Body of pancreas (tissue), 4 donors: Measurements from ENCODE around the gene VAV2. TPM values are rescaled to one million over a fixed set of nuclear protein-coding genes. Genes with fewer than 3 reads are reported as not detected.
A peak's percentile ranks its signal among the peaks of the same experiment; 100 is the strongest.

Experiments
- ATAC-seq: fragments of 150-250 bp; one replicate; pipeline ENCODE4 v1.9.1; 2016
- DNase-seq, 4 donors: peaks; one replicate each; pipeline ENCODE4 v3.0.0-alpha.2; 2019
- H3K27ac ChIP-seq, 4 donors: fragments of 200-600 bp; sonication (generic); 1 replicate in 3 of 4; 2 replicates in 1 of 4; pipeline versions ENCODE4 v1.5.1 to v1.6.1; 2016 to 2019; ENCODE audit warnings: mild to moderate bottlenecking in 1 of 4, mixed read lengths in 1 of 4, moderate library complexity in 1 of 4
- H3K27me3 ChIP-seq, 2 donors: fragments of 200-600 bp; sonication (generic); one replicate each; pipeline ENCODE4 v1.6.0; 2016; ENCODE audit warnings: mild to moderate bottlenecking in 1 of 2
- H3K36me3 ChIP-seq, 2 donors: fragments of 200-600 bp; sonication (generic); replicated peaks in 1 of 2; 2 replicates each; pipeline ENCODE4 v1.5.1; 2016; ENCODE audit warnings: low read depth in 2 of 2; ENCODE audit not compliant: insufficient read depth in 1 of 2
- H3K4me1 ChIP-seq: fragments of 200-600 bp; sonication (generic); one replicate; pipeline ENCODE4 v1.6.0; 2016
- H3K4me3 ChIP-seq, 2 donors: fragments of 200-600 bp; sonication (generic); 1 replicate in 1 of 2; 2 replicates in 1 of 2; pipeline ENCODE4 v1.5.1; 2016 to 2019
- H3K9me3 ChIP-seq, 3 donors: fragments of 200-600 bp; sonication (generic); 1 replicate in 2 of 3; 2 replicates in 1 of 3; pipeline ENCODE4 v1.5.1; 2016
- POLR2A ChIP-seq, 3 donors: fragments of 450-650 bp; IDR thresholded peaks; one replicate each; pipeline ENCODE4 v1.6.1; 2016; ENCODE audit warnings: antibody characterized with exemption in 3 of 3, mild to moderate bottlenecking in 2 of 3
- WGBS, 2 donors: methylation state at CpG; one replicate each; pipeline ENCODE4 v1.1.5; 2017; 5-methylcytosine and 5-hydroxymethylcytosine counted together
- intact Hi-C: fragments of 100-400 bp; cut with DNase I; formaldehyde crosslinking; loops from one replicate; pipeline ENCODE4 v1.15.1; 2023
- total RNA-seq, 2 donors: library from RNA; depleted of rRNA; stranded (reverse); fragments of >200 nt; gene quantifications; one replicate each; pipeline ENCODE4 v1.1.0, GENCODE V29; 2016
- TF ChIP-seq, protein P1 (sequence below), 7 experiments: fragments of 450-650 bp in 4 of 7; fragments of 200-600 bp in 3 of 7; sonication (generic) in 3 of 7; IDR thresholded peaks; one replicate each; pipeline ENCODE4 v1.5.1; 2016 to 2019; ENCODE audit warnings: antibody characterized with exemption in 7 of 7

Gene VAV2
- total RNA-seq, 2 donors from 2014 or later = 31.6 to 32.3 TPM

- peak overlapping the region in 1 of 4 donors; percentile 30 for H3K27ac ChIP-seq
- H3K4me1 ChIP-seq = peaks cover 22% of the 10 kb centered on the region
- H3K36me3 ChIP-seq = peaks cover 0 to 2% of the 10 kb centered on the region in 2 donors
- H3K27me3 ChIP-seq = no peaks in the 10 kb centered on the region
- intact Hi-C loops = no loop called here
- no peak for ATAC-seq
- WGBS, 2 donors = 58 to 65% methylated on average over 7 of the region's 7 CpGs
- TF ChIP-seq POLR2A (IDR thresholded peaks at IDR 0.05) = no peak
- TF ChIP-seq, protein P1, sequence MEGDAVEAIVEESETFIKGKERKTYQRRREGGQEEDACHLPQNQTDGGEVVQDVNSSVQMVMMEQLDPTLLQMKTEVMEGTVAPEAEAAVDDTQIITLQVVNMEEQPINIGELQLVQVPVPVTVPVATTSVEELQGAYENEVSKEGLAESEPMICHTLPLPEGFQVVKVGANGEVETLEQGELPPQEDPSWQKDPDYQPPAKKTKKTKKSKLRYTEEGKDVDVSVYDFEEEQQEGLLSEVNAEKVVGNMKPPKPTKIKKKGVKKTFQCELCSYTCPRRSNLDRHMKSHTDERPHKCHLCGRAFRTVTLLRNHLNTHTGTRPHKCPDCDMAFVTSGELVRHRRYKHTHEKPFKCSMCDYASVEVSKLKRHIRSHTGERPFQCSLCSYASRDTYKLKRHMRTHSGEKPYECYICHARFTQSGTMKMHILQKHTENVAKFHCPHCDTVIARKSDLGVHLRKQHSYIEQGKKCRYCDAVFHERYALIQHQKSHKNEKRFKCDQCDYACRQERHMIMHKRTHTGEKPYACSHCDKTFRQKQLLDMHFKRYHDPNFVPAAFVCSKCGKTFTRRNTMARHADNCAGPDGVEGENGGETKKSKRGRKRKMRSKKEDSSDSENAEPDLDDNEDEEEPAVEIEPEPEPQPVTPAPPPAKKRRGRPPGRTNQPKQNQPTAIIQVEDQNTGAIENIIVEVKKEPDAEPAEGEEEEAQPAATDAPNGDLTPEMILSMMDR (IDR thresholded peaks at IDR 0.05) = no peak
- DNase-seq = peak in 2 of 4 donors; percentile 5 to 12
- no peak overlapping the region for H3K4me3 ChIP-seq
- no peaks in the 10 kb centered on the region for H3K9me3 ChIP-seq
Observed at GRCh38 chr9:133758228-133758627, 233.9 kb downstream of the VAV2 start.

DNA sequence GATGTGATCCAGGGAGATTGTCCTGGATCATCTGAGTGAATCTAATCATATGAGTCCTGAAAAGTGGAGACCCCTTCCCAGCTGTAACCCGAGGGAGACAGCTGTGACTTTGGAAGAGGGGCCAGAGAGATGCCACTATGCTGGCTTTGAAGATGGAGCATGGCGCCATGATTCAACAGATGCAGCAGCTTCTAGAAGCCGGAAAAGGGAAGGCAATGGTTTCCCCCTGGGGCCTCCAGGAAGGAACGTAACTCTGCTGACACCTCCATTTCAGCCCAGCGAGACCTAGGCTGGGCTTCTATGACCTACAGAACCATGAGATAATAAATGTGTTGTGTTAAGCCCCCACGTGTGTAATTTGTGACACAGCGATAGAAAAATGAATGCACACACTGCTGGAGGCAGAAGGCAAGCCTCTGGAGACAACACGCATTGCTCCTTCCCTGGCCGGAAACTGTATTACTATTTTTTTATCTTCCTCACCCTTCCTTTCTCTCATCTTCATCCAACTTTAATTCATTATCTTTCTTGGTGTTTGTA is 237.4 kb downstream of the VAV2 start:
- DNase-seq = peak in 2 of 4 donors; percentile 2
- peaks cover 22% of the 10 kb centered on the region for H3K4me1 ChIP-seq
- H3K4me3 ChIP-seq = no peak overlapping the region
- no peak overlapping the region for H3K27ac ChIP-seq
- H3K9me3 ChIP-seq = no peaks in the 10 kb centered on the region
- H3K36me3 ChIP-seq = no peaks in the 10 kb centered on the region
- TF ChIP-seq POLR2A (IDR thresholded peaks at IDR 0.05) = no peak
- TF ChIP-seq, protein P1 (IDR thresholded peaks at IDR 0.05) = no peak
- intact Hi-C loops = no loop called here
- 70 to 81% methylated on average over 9 of the region's 9 CpGs for WGBS, 2 donors
- no peaks in the 10 kb centered on the region for H3K27me3 ChIP-seq
- ATAC-seq = no peak

- H3K4me3 ChIP-seq = no peak overlapping the region
- WGBS, 2 donors = 78 to 81% methylated on average over 6 of the region's 6 CpGs
- H3K27ac ChIP-seq = no peak overlapping the region
- no peaks in the 10 kb centered on the region for H3K27me3 ChIP-seq
- ATAC-seq = no peak
- H3K4me1 ChIP-seq = peaks cover 19% of the 10 kb centered on the region
- H3K9me3 ChIP-seq = no peaks in the 10 kb centered on the region
- TF ChIP-seq, protein P1 (IDR thresholded peaks at IDR 0.05) = no peak
- no peak for TF ChIP-seq POLR2A (IDR thresholded peaks at IDR 0.05)
- DNase-seq = peak in 2 of 4 donors; percentile 4 to 5
- intact Hi-C loops = no loop called here
- no peaks in the 10 kb centered on the region for H3K36me3 ChIP-seq
Observed at GRCh38 chr9:133754187-133754586, 237.9 kb downstream of the VAV2 start.

- no peaks in the 10 kb centered on the region for H3K27me3 ChIP-seq
- ATAC-seq = no peak
- intact Hi-C loops = no loop called here
Observed at GRCh38 chr9:133752739-133753446, 239.2 kb downstream of the VAV2 start.

More at GRCh38 chr9:133752739-133753446, 239.2 kb downstream of the VAV2 start:
- 75 to 76% methylated on average over 8 to 9 of the region's 9 CpGs for WGBS, 2 donors
- no peaks in the 10 kb centered on the region for H3K9me3 ChIP-seq
- no peak for TF ChIP-seq POLR2A (IDR thresholded peaks at IDR 0.05)
- TF ChIP-seq, protein P1 (IDR thresholded peaks at IDR 0.05) = no peak
- no peak for DNase-seq
- H3K27ac ChIP-seq = no peak overlapping the region
- H3K4me1 ChIP-seq = peaks cover 6% of the 10 kb centered on the region
- H3K4me3 ChIP-seq = no peak overlapping the region
- no peaks in the 10 kb centered on the region for H3K36me3 ChIP-seq
